ENCODE data around the gene CD3G.

The CD3G gene

DNA sequence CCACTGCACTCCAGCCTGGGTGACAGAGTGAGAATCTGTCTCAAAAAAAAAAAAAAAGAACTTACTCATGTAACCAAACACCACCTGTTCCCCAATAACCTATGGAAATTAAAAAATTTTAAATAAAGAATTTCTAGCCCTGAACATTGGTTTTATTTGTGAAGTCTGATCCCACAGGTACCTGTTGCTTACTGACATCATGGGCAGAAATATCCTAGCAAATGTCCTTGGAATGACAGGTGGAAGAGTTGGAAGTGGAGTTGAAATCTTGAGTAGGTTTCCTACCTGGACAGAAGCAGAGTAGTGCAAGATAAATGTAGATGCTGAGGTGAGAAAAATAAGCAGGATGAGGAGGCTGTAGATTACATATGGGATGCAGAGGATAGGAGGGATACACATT lies 18.9 kb upstream of the CD3G start:
- DNase-seq (ENCODE audit: low spot score) = no peak

- no peak for DNase-seq (ENCODE audit: low spot score)
Measured at GRCh38 chr11:118328745-118329144, 15.4 kb upstream of the CD3G start.

DNA sequence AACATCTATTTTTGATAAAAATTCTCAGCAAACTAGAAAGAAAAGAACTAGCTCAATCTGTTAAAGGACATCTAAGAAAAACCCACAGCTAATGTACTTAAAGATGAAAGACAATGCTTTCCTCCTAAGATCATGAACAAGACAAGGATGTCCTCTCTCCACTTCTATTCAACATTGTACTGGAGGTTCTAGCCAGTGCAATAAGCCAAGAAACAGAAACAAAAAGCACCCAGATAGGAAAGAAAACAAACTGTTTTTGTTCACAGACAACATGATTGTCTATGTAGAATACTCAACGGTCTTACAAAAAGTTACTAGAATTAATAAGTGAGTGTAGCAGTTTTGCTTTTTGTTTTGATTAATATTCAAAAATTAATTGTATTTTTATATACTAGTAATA lies 9.4 kb upstream of the CD3G start:
- no peak for DNase-seq (ENCODE audit: low spot score)

DNA sequence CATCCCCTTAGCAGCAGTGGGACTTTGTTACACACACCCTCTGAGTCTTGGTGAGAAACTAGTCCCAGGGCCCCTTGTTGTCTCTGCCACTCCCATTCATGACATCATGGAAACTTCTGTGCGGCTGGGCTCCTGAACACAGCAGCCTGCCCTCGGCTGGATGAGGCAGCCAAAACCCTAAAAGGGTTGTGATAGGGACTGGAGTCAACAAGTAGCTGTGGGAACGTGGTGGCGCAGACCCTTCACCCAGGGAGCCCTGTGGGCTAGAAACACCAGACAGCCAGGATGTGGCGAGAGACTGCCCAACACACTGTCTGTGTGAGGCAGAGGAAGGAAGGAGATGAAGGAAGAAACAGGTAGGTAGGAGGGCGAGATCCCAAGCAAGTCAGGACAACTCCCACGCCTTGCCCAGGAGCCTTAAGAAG lies 5.5 kb upstream of the CD3G start:
- peak; percentile 91 for DNase-seq (ENCODE audit: low spot score)

DNA sequence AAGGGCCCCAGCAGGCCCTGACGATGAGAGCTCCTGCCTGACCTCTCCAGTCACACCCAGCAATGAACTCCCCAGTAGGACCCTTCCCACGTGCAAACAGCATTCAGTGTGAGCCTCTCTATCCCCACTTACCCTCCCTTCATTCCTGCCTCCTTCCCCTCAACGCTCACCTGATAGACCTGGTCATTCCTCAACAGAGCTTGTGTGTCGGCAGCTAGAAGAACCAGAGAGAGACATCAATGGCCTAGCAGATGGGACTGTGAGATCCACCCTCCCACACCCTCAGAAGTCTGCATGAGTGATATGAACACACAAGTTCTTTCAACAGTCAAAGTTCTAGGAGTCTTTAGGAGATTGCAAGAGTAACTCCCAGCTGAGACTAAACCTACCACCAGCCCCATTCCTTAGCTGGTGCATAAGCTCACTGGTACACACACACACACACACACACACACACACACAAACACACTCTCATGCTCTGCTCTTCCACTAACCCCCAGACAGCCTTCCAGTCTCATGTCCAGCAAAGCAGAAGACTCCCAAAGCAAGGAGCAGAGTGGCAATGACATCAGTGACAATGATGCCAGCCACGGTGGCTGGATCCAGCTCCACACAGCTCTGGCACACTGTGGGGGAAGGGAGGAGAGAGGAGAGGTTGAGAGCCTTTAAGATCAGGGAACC lies 4.7 kb upstream of the CD3G start:
- no peak for DNase-seq (ENCODE audit: low spot score)

DNA sequence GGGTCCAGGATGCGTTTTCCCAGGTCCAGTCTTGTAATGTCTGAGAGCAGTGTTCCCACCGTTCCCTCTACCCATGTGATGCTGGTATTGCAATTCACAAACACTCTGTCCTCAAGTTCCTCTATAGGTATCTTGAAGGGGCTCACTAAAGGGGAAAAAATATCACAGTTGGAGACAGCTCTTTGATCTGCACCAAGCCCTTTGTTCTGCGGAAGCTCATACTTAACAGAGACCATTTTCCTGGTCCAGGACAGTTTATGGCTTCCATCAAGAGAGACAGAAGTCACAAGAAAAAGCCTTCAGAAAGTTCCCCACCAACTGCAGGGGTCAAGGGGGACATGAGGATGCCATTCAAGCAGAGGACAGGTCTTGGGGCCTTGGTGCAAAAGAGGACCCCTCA lies 3.7 kb upstream of the CD3G start:
- DNase-seq (ENCODE audit: low spot score) = no peak

- DNase-seq (ENCODE audit: low spot score) = no peak
Measured at GRCh38 chr11:118341261-118341660, 2.9 kb upstream of the CD3G start.

GRCh38 chr11:118341815-118342489 lies 2.2 kb upstream of the CD3G start:
- DNase-seq (ENCODE audit: low spot score) = no peak

GRCh38 chr11:118342503-118343161 lies 1.5 kb upstream of the CD3G start, which contains the start of gene CD3D:
Gene CD3D, minus strand, starts transcription at chr11:118342705. Its CDS starts 98 bp downstream, at chr11:118342607.
- peak; percentile 79 for DNase-seq (ENCODE audit: low spot score)

DNA sequence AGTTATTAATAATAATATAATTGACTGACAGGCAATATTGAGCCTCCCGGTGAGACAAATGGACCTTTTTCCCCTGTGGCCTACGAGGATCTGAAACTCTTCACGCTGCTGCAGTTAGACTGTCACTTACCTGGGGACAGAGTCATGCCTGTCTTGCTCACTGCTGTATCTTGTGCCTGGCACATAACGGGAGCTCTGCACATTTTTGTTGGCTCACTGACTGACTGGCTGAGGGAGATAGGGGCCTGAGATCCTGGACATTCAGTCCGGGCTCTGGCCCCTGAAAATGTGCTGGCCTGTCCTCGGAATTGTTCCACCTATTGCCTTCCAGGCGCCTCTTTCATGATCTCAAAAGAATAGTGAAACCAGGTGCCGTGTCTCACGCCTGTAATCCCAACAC lies 896 bp upstream of the CD3G start:
- no peak for DNase-seq (ENCODE audit: low spot score)

DNA sequence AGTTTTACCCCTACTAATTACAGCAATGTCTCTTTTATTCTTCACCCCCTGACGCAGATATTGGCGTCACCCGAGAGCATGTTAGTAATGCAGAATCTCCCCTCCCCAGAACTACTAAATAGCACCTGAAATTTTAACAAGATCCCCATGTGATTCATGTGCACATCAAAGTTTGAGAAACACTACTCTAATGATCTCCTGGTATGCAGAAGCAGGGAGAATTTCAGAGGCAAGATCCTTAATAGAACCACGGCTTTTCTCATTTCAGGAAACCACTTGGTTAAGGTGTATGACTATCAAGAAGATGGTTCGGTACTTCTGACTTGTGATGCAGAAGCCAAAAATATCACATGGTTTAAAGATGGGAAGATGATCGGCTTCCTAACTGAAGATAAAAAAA lies 5.3 kb downstream of the CD3G start:
- DNase-seq (ENCODE audit: low spot score) = no peak

- DNase-seq (ENCODE audit: low spot score) = peak; percentile 72
Measured at GRCh38 chr11:118353084-118353710, 9.1 kb downstream of the CD3G start.

- no peak for DNase-seq (ENCODE audit: low spot score)
Measured at GRCh38 chr11:118358071-118358470, 13.9 kb downstream of the CD3G start.

- DNase-seq (ENCODE audit: low spot score) = peak; percentile 98
Measured at GRCh38 chr11:118359295-118359958, 15.3 kb downstream of the CD3G start, which contains the start of gene UBE4A. Gene UBE4A, plus strand, starts transcription at chr11:118359600. Its CDS starts 5,481 bp downstream, at chr11:118365081.

GRCh38 chr11:118364956-118365615 lies 20.9 kb downstream of the CD3G start:
- no peak for DNase-seq (ENCODE audit: low spot score)

DNA sequence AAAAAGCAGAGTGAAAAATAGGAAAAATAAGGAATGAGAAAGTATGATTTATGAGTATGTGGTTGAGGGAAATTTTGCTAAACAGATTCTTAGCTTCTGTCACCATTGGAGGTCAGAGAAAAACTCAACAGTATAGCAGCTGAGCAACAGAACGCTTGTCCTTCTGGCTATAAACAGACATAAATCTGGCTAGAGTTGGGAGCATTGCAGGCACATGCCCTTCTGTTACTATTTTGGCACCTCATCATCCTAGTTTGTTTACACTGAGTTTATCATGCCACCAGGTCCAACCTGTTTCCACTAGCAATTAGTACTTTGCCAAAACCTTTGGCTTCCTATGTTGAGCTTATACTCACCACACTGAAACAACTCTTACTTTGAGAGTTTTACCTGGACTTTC lies 22.1 kb downstream of the CD3G start:
- no peak for DNase-seq (ENCODE audit: low spot score)

DNA sequence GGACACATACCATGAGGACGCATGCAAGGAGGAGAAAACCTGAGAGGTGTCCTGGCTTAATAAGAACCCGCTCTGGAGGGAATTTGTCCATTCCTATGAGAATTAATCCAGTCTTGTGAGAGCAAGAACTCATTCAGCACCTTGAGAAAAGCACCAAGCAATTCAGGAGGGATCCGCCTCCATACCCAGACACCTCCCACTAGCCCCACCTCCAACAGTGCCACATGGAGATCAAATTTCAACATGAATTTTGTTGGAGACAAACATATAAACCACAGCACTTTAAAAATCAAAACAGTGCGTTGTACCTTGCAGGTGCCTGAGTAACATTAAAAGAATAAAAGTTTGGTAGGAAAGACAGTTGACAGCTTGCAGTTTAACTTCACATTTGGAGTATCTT lies 26.6 kb downstream of the CD3G start:
- DNase-seq (ENCODE audit: low spot score) = no peak

DNA sequence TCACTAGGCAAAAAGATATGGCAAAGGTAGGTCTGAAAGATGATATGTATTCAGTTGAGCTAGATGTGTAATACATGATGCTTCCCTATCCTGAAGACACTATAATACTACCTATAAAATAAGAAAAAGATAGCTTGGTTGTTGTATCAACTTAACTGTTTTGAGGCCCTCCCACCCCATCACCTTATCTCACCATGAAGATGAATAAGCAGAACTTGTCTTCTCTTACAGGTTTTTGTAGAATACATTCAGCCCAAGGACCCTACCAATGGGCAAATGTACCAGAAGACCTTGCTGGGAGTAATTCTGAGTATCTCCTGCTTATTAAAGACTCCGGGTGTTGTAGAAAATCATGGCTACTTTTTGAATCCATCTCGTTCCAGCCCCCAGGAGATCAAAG lies 29.1 kb downstream of the CD3G start:
- DNase-seq (ENCODE audit: low spot score) = no peak

- no peak for DNase-seq (ENCODE audit: low spot score)
Measured at GRCh38 chr11:118373871-118374270, 29.7 kb downstream of the CD3G start.

DNA sequence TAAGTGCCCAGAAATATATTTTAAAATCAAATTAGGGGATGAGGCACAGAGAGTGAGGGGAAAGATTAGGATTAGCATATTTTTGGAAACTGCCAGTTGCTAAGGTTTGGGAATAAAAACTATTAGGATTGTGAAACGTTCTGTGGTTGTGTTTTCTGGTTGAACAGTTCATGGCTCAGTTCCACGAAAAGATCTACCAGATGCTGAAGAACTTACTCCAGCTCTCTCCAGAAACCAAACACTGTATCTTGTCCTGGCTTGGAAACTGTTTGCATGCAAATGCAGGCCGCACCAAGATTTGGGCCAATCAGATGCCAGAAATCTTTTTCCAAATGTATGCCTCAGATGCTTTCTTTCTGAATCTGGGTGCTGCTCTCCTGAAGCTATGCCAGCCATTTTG lies 30.6 kb downstream of the CD3G start:
- no peak for DNase-seq (ENCODE audit: low spot score)

DNA sequence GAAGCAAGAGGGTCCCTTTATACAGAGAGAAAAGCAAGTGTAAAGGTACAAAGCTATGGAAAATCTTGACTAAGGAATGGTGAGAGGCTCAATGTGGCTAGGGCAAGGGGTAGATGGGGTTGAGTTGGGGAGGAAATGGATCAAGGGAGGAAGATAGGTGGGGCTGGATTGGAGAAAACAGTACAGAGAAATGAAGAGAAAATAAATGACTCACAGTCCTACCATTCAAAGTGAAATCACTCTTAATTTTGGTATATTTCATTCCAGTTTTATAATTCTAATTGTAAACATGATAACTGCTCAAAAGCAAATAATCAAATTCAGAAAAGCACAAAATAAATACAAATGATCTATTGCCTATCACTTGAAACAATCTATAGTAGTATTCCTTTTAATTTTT lies 31.8 kb downstream of the CD3G start:
- no peak for DNase-seq (ENCODE audit: low spot score)

DNA sequence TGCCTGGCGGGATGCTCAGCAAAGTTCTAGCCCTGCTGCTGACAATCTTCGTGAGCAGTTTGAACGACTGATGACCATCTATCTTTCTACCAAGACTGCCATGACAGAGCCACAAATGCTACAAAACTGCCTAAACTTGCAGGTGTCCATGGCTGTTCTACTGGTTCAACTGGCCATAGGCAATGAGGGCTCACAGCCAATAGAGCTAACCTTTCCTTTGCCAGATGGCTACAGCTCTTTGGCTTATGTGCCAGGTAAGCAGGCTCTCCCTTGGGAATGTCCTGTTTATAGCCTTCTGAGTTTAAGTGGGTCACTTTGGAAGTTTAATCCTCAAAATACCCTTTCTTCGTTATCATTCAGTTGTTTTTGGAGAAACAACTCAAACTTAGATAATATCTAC lies 35.4 kb downstream of the CD3G start:
- DNase-seq (ENCODE audit: low spot score) = no peak

All from CD4-positive, alpha-beta T cell treated with Interleukin-15 for 4 hours (primary cell).